Chondrocyte (in vitro differentiated cells): ENCODE results near the gene PTPN5. TPM values are rescaled to one million over a fixed set of nuclear protein-coding genes. Genes with fewer than 3 reads are reported as not detected.
A peak's percentile ranks its signal among the peaks of the same experiment; 100 is the strongest.

Experiments used
- DNase-seq: peaks from one replicate; pipeline ENCODE4 v3.0.0; 2021; ENCODE audit warnings: mixed read lengths, low spot score
- H3K27ac Mint-ChIP-seq: one replicate; pipeline ENCODE4 v1.8.0; 2021; ENCODE audit warnings: mild to moderate bottlenecking, moderate library complexity, mixed read lengths; ENCODE audit not compliant: unreplicated experiment
- H3K27me3 Mint-ChIP-seq: 2 replicates; pipeline ENCODE4 v1.8.0; 2021; ENCODE audit warnings: low read depth, mixed read lengths
- H3K36me3 Mint-ChIP-seq: 2 replicates; pipeline ENCODE4 v1.8.0; 2021; ENCODE audit warnings: low read depth, mixed read lengths
- H3K4me1 Mint-ChIP-seq: 2 replicates; pipeline ENCODE4 v1.8.0; 2021; ENCODE audit warnings: low read depth, mild to moderate bottlenecking, mixed read lengths
- H3K4me3 Mint-ChIP-seq: one replicate; pipeline ENCODE4 v1.8.0; 2021; ENCODE audit warnings: mild to moderate bottlenecking, moderate library complexity, mixed read lengths; ENCODE audit not compliant: unreplicated experiment
- H3K9me3 Mint-ChIP-seq: 2 replicates; pipeline ENCODE4 v1.8.0; 2021; ENCODE audit warnings: low read depth, mixed read lengths
- CTCF ChIP-seq: fragments of 200-600 bp; sonication (generic); IDR thresholded peaks from 2 replicates; pipeline ENCODE4 v1.5.0; 2021; ENCODE audit warnings: antibody characterized with exemption, mild to moderate bottlenecking, moderate library complexity
- total RNA-seq: library from RNA; stranded (reverse); gene quantifications from 3 replicates; pipeline ENCODE4 v1.2.1, GENCODE V29; 2021

Gene PTPN5
- total RNA-seq, 1 donor from 2014 or later = not detected

GRCh38 chr11:18705651-18706281 lies 85.8 kb downstream of the PTPN5 start:
- Mint-ChIP-seq H3K9me3 (no peaks in the 10 kb centered on the region), H3K27me3 (peaks cover 36% of the 10 kb centered on the region), H3K36me3 (peaks cover 3% of the 10 kb centered on the region), H3K4me1 (no peaks in the 10 kb centered on the region), H3K4me3 (peak overlapping the region; percentile 57), H3K27ac (no peak overlapping the region)
- peak; percentile 87 for DNase-seq
- no peak for TF ChIP-seq CTCF

GRCh38 chr11:18704698-18705097 lies 86.9 kb downstream of the PTPN5 start:
- no peak overlapping the region for H3K27ac Mint-ChIP-seq
- no peak overlapping the region for H3K4me3 Mint-ChIP-seq
- no peak for DNase-seq
- TF ChIP-seq CTCF = no peak
- no peaks in the 10 kb centered on the region for H3K9me3 Mint-ChIP-seq
- peaks cover 28% of the 10 kb centered on the region for H3K27me3 Mint-ChIP-seq
- peaks cover 3% of the 10 kb centered on the region for H3K36me3 Mint-ChIP-seq
- peaks cover 5% of the 10 kb centered on the region for H3K4me1 Mint-ChIP-seq

GRCh38 chr11:18704045-18704645 lies 87.5 kb downstream of the PTPN5 start:
- Mint-ChIP-seq H3K27ac (no peak overlapping the region), H3K4me3 (no peak overlapping the region), H3K9me3 (no peaks in the 10 kb centered on the region), H3K4me1 (peaks cover 11% of the 10 kb centered on the region), H3K36me3 (peaks cover 3% of the 10 kb centered on the region), H3K27me3 (peaks cover 23% of the 10 kb centered on the region)
- no peak for TF ChIP-seq CTCF
- no peak for DNase-seq

- peak; percentile 52 for DNase-seq
- peaks cover 12% of the 10 kb centered on the region for H3K4me1 Mint-ChIP-seq
- no peaks in the 10 kb centered on the region for H3K9me3 Mint-ChIP-seq
- H3K27ac Mint-ChIP-seq = no peak overlapping the region
- peaks cover 3% of the 10 kb centered on the region for H3K36me3 Mint-ChIP-seq
- H3K27me3 Mint-ChIP-seq = peaks cover 18% of the 10 kb centered on the region
- H3K4me3 Mint-ChIP-seq = no peak overlapping the region
- TF ChIP-seq CTCF = no peak
Measured at GRCh38 chr11:18703001-18703763, 88.4 kb downstream of the PTPN5 start.

- Mint-ChIP-seq H3K4me3 (no peak overlapping the region), H3K27me3 (peaks cover 7% of the 10 kb centered on the region), H3K36me3 (peaks cover 3% of the 10 kb centered on the region), H3K9me3 (no peaks in the 10 kb centered on the region), H3K4me1 (peaks cover 16% of the 10 kb centered on the region), H3K27ac (no peak overlapping the region)
- TF ChIP-seq CTCF = no peak
- DNase-seq = peak; percentile 76
Measured at GRCh38 chr11:18701614-18702216, 89.9 kb downstream of the PTPN5 start.
